GM10248 (cell line): ENCODE measurements around the gene CFTR.

Experiments used
- CTCF ChIA-PET: fragments of 300-600 bp; sonication (Branson Sonifier 250); formaldehyde crosslinking; extraction: SDS; loops from one replicate; lab custom pipeline; 2021; ENCODE audit warnings: antibody characterized with exemption; lab: Yijun Ruan, JAX
- POLR2A ChIA-PET: fragments of 350-650 bp; sonication (Branson Sonifier 250); formaldehyde crosslinking; extraction: SDS; loops from one replicate; lab custom pipeline; 2020; ENCODE audit warnings: antibody characterized with exemption; lab: Yijun Ruan, JAX
- DNase-seq: peaks from one replicate; pipeline ENCODE4 v3.0.0; 2012; ENCODE audit errors: extremely low spot score
- TF ChIP-seq, protein P1 (sequence below): IDR thresholded peaks from 2 replicates; pipeline ENCODE4 v1.5.1; 2012; ENCODE audit warnings: mild to moderate bottlenecking, low read depth; ENCODE audit errors: extremely low read depth, missing control alignments, control extremely low read depth

CFTR gene

GRCh38 chr7:117621075-117621618 lies 141.3 kb downstream of the CFTR start:
- TF ChIP-seq, protein P1, sequence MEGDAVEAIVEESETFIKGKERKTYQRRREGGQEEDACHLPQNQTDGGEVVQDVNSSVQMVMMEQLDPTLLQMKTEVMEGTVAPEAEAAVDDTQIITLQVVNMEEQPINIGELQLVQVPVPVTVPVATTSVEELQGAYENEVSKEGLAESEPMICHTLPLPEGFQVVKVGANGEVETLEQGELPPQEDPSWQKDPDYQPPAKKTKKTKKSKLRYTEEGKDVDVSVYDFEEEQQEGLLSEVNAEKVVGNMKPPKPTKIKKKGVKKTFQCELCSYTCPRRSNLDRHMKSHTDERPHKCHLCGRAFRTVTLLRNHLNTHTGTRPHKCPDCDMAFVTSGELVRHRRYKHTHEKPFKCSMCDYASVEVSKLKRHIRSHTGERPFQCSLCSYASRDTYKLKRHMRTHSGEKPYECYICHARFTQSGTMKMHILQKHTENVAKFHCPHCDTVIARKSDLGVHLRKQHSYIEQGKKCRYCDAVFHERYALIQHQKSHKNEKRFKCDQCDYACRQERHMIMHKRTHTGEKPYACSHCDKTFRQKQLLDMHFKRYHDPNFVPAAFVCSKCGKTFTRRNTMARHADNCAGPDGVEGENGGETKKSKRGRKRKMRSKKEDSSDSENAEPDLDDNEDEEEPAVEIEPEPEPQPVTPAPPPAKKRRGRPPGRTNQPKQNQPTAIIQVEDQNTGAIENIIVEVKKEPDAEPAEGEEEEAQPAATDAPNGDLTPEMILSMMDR, result no peak
- POLR2A ChIA-PET, result no interaction called here
- no peak for DNase-seq
- CTCF ChIA-PET, result interaction anchor here (1.4 to 1.5 kb wide), 2 partner anchors 10 to 25 kb away, joined by 3 read pairs; no protein-coding TSS in a partner anchor

- POLR2A ChIA-PET, result no interaction called here
- no peak for DNase-seq
- CTCF ChIA-PET, result interaction anchor here (1.5 kb wide), 1 partner anchor 26 kb away, joined by 3 read pairs; no protein-coding TSS in a partner anchor
- TF ChIP-seq, protein P1, result no peak
Measured at GRCh38 chr7:117623606-117624005, 143.8 kb downstream of the CFTR start.

DNA sequence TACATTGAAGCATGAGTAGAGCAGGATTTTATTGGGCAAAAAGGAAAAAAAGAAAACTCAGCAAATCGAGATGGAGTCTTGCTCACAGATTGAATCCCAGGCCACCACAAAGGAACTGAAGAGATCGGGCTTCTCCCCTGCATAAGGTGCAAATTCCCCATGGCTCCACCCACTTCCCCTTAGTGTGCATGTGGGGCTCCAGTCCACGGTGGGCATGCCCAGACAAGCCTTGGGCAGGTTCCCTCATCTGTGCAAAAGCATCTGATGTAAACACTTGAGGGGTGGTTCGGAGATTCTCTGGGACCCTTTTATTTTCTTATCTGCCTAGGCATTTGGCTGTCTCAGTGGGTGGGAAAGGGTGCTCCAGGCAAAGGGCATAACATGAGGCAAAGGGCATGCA lies 150.7 kb downstream of the CFTR start:
- ChIA-PET CTCF (interaction anchor here (1.2 kb wide), 1 partner anchor 15 kb away, joined by 7 read pairs; no protein-coding TSS in a partner anchor), POLR2A (no interaction called here)
- TF ChIP-seq, protein P1, result no peak
- DNase-seq, result no peak

- TF ChIP-seq, protein P1, result no peak
- ChIA-PET POLR2A (no interaction called here), CTCF (interaction anchor here (1.2 kb wide), 1 partner anchor 16 kb away, joined by 7 read pairs; no protein-coding TSS in a partner anchor)
Measured at GRCh38 chr7:117630907-117631564, 151.2 kb downstream of the CFTR start.

GRCh38 chr7:117631652-117632051 lies 151.8 kb downstream of the CFTR start:
- CTCF ChIA-PET, result interaction anchor here (1.2 kb wide), 1 partner anchor 16 kb away, joined by 7 read pairs; no protein-coding TSS in a partner anchor
- TF ChIP-seq, protein P1, result no peak
- POLR2A ChIA-PET, result no interaction called here
- no peak for DNase-seq

More at GRCh38 chr7:117630907-117631564, 151.2 kb downstream of the CFTR start:
- DNase-seq, result no peak

DNA sequence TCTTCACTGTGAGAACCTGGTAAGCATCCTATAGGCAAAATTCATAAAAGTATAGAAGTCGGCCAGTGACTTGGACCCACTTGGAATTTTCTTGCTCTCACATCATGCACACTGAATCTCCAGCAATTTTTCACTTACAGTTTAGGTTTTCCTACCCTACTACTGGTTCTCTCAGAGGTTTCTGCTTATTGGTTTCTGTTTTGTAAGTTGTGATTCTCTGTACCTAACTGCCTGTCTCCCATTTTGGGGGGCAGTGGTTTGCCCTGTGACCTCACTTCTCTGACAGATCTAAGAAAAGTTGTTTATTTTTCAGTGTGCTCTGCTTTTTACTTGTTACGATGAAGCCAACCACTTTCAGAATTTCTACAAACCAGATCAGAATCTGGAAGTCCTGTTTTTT lies 158.1 kb downstream of the CFTR start:
- ChIA-PET POLR2A (no interaction called here), CTCF (no interaction called here)
- TF ChIP-seq, protein P1, result no peak
- DNase-seq, result no peak
